Measurements from ENCODE around the gene LACTBL1.
"Not testable (repeated sequence)": the region's sequence is repeated elsewhere in the genome, so short reads cannot be mapped to it uniquely, and the experiment has no call there.

Gene LACTBL1

GRCh38 chr1:22972760-22973159, at the start of gene LACTBL1:
TSS of gene LACTBL1 (minus strand) at chr1:22972866. CDS start at chr1:22972316, 550 bp downstream.
- no peak for DNase-seq

- DNase-seq = no peak
Observed at GRCh38 chr1:23021834-23022233, 49.2 kb upstream of the LACTBL1 start.

GRCh38 chr1:23020706-23021405, 48.2 kb upstream of the LACTBL1 start:
- peak; percentile 49 for DNase-seq

DNA sequence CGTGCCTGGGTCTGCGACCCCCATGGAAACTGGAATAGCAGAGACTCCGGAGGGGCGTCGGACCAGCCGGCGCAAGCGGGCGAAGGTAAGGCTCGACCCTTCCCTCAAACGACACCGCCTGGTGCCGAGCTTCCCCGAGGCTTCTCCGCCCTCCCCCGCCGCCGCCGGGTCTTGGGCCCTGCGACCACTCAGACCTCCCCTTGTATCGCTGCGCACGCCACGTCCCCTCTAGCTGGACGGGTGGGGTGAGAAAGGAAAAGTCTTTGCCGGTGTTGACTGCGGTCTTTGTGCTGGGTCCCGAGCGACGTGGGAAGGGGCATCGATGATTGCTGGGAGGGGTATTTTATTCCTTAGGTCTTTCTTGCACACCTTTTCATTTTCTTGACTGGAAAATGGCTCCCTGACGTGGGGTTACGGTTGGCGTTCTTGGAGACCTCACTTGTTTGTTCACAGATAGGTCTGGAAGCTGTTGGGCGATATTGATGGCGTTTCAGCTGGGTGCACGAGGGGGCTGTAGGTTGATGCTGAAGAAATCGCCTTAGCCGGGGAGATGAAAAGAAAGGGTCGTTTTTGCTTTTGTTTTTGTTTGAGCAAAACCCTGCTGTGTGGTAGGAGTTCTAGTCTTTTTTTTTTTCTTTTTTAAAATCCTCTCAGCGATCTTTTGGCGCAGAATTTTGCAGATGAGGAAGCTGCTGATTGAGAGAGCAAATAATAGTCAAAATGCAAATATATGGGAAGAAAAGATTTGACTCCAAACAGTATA, 47.4 kb upstream of the LACTBL1 start:
- peak; percentile 59 for DNase-seq

GRCh38 chr1:23019094-23019862, 46.6 kb upstream of the LACTBL1 start, which contains the start of gene KDM1A:
TSS of gene KDM1A (plus strand) at chr1:23019468. CDS start at chr1:23019597, 129 bp downstream.
- DNase-seq = peak; percentile 96

DNA sequence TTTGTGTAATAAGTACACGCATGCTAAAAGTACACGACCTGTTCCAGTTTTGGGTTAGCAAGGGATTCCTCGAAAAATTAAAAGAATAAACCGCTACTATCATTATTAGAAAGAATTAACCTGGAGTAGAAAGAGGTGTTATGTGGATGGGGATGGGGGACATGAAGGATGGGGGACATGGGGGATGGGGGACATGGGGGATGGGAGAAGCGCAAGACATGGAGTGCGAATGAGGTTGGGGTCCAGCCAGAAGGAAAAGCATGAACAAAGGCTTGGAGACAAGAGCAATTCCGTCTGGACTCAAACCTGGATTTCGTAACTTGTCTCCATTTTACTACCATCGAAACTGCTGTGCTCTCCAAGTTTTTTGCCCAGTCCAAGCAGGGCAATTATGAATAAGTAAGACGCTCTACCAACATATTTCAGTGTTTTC, 46.0 kb upstream of the LACTBL1 start:
- DNase-seq = no peak

- DNase-seq = peak; percentile 77
Observed at GRCh38 chr1:23013657-23014056, 41.0 kb upstream of the LACTBL1 start.

DNA sequence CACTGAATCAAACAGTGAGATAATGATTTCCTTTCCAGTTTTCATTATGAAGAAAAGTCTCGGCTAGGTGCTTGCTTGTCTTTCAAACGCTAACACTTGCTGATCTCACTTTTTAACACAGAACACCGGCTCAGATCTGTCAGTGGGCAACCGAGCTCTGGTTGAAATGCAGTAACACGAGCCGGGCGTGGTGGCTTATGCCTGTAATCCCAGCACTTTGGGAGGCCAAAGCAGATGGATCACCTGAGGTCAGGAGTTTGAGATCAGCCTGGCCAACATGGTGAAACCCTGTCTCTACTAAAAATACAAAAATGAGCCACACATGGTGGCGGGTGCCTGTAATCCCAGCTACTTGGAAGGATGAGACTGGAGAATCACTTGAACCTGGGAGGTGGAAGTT, 37.4 kb upstream of the LACTBL1 start:
- DNase-seq = not testable (repeated sequence)

GRCh38 chr1:23008901-23009300, 36.2 kb upstream of the LACTBL1 start:
- DNase-seq = no peak

DNA sequence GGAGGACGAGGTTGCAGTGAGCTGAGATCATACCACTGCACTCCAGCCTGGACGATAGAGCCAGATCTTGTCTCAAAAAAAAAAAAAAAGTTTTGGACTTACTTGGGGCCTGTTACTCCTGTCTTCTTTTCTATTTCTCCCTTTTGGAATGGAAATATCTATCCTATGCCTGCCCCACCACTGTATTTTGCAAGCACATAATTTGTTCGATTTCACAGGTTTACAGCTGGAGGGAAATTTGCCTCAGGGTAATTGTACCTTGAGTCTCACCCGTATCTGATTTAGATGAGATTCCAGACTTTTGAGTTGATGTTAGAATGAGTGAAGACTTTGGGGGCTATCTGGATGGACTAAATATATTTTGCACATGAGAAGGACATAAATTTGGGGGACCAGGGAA, 34.4 kb upstream of the LACTBL1 start:
- no peak for DNase-seq

DNA sequence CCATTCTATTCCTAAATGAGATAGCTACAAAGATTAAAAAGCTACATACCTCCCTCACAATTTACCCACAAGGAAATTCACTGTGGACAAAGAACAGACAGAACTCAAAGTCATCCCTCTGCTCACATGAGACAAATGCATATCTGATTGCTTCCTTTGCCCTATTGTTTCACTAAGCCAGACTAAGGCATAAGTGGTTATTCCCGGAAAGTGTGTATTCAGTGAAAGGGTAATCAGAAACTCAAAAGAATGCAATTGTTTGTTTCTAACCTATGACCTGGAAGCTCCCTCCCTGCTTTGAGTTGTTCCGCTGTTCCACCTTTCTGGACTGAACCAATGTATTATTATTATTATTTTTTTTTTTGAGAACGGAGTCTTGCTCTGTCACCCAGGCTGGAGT, 32.1 kb upstream of the LACTBL1 start:
- not testable (repeated sequence) for DNase-seq

DNA sequence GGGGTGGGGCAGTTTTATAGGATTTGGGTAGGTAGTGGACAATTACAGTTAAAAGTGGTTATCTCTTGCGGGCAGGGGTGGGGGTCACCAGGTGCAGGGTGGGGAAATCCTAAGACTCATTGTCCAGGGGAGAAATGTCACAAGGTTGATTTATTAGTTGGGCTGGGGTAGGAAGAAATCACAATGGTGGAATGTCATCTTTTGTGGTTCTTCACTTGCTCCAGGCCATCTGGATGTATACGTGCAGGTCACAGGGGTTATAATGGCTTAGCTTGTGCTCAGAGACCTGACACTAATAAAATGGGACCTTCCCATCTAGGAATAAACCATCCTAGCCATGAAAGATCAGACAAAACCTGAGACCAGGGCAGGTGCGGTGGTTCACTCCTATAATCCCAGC, 31.4 kb upstream of the LACTBL1 start:
- DNase-seq = no peak

- not testable (repeated sequence) for DNase-seq
Observed at GRCh38 chr1:23002218-23002617, 29.6 kb upstream of the LACTBL1 start.

GRCh38 chr1:23000133-23000532, 27.5 kb upstream of the LACTBL1 start:
- DNase-seq = not testable (repeated sequence)

GRCh38 chr1:22997528-22997927, 24.9 kb upstream of the LACTBL1 start:
- not testable (repeated sequence) for DNase-seq

DNA sequence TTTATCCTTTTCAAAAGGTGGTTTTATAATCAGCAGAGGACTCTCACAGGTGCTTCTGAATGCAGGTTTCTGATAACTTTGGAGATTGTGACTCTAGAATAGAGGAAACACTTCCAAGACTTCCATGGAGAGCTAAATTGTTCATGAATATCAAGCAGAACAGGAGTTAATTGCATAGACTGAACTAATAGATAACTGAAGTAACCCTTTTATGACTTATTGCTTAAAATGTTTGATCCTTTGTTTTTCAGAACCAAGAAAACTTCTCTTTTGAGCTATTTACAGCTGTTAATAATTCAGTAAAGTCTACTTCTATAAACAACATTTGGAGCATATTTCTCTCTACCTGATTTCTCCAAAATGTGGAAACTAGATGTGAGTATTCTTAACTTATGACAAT, 23.1 kb upstream of the LACTBL1 start:
- no peak for DNase-seq

DNA sequence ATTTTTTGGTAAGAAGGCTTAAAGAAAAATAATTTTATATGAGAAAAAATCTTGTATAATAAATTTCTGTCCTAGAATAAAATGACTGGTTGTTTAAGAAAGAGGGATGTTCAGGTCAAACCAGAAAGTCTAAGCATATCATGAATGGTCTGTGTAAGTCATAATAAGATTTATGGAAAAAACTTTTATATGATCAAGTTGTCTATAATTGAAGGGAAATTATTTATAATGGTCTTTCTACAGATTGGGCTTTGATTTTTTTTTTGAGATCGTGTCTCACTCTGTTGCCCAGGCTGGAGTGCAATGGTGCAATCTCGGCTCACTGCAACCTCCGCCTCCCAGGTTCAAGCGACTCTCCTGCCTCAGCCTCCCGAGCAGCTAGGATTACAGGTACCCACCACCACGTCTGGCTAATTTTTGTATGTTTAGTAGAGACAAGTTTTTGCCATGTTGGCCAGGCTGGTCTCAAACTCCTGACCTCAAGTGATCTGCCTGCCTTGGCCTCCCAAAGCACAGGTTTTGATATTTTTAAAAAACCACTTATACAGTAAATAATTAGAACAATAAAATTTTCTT, 20.6 kb upstream of the LACTBL1 start:
- not testable (repeated sequence) for DNase-seq

GRCh38 chr1:22992384-22992783, 19.7 kb upstream of the LACTBL1 start:
- DNase-seq = not testable (repeated sequence)

- no peak for DNase-seq
Observed at GRCh38 chr1:22983944-22984343, 11.3 kb upstream of the LACTBL1 start.

GRCh38 chr1:22980471-22980790, 7.8 kb upstream of the LACTBL1 start:
- not testable (repeated sequence) for DNase-seq

DNA sequence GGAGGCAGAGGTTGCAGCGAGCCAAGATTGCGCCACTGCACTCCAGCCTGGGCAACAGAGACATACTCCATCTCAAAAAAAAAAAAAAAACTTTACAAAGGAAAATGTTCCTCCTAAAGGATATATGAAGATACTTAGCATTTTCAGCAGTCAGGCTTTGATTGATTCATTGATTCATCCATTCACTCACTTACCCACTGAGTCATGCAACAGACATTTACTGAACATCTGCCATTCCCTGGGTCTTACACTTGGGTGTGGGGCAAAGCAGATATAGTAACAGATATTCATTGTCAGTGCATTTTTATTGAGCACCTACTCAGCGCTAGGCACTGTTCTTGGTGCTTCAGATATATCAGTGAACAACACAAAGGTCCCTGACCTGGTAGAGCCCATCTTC, 5.6 kb upstream of the LACTBL1 start:
- no peak for DNase-seq

- DNase-seq = peak; percentile 70
Observed at GRCh38 chr1:22976461-22977243, 4.0 kb upstream of the LACTBL1 start.

Data from NCI-H526 treated with DMSO at 0.1 percent for 48 hours (cell line).